Stomach (tissue), 4 donors: ENCODE results near the gene COL6A5.
"Not testable (repeated sequence)": the region's sequence is repeated elsewhere in the genome, so short reads cannot be mapped to it uniquely, and the experiment has no call there.

ENCODE experiments used
- CTCF ChIP-seq, 7 experiments: fragments of 450-650 bp in 4 of 7; fragments of 200-600 bp in 3 of 7; sonication (generic) in 3 of 7; IDR thresholded peaks; one replicate each; pipeline ENCODE4 v1.5.1; 2016 to 2019; ENCODE audit warnings: antibody characterized with exemption in 7 of 7, control low read depth in 2 of 7, mild to moderate bottlenecking in 1 of 7
- EP300 ChIP-seq: sonication (generic); formaldehyde crosslinking; IDR thresholded peaks from one replicate; pipeline ENCODE4 v1.6.1; 2017; ENCODE audit warnings: antibody characterized with exemption

DNA sequence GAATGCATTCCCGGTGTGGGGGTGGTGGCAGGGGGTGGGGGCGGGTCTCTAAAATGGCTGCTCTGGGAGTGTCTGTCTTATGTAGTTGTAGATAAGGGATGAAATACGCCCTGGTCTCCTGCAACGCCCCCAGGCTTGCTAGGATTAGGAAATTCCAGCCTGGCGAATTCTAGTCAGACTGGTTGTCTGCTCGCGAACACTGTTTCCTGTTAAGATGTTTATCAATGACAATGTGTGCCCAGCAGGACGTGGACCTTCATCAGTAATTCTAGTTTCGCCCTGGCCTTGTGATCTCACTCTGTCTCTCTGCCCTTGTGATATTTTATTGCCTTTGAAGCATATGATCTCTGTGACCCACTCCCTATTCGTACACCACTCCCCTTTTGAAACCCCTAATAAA, 62.8 kb downstream of the COL6A5 start:
- TF ChIP-seq CTCF (IDR thresholded peaks at IDR 0.05); EP300: not testable (repeated sequence)
